Mononuclear cell (primary cell): ENCODE data around the gene SP2. TPM values are rescaled to one million over a fixed set of nuclear protein-coding genes. Genes with fewer than 3 reads are reported as not detected.

Experiments
- H3K27me3 ChIP-seq: 2 replicates; pipeline ENCODE4 v1.6.0; 2011; ENCODE audit warnings: low read length, control low read depth; ENCODE audit not compliant: insufficient read depth
- H3K4me1 ChIP-seq: 2 replicates; pipeline ENCODE4 v1.5.1; 2011; ENCODE audit warnings: mild to moderate bottlenecking, low read length, control low read depth; ENCODE audit not compliant: insufficient read depth
- H3K4me3 ChIP-seq: 2 replicates; pipeline ENCODE4 v1.5.1; 2011; ENCODE audit warnings: mild to moderate bottlenecking, low read length, moderate library complexity
- H3K9me3 ChIP-seq: 2 replicates; pipeline ENCODE4 v1.5.1; 2011; ENCODE audit warnings: low read depth, mild to moderate bottlenecking, control low read depth, low read length
- total RNA-seq: library from RNA; depleted of rRNA; stranded (reverse); fragments of >200 nt; gene quantifications from one replicate; pipeline ENCODE4 v1.2.3, GENCODE V29; 2012

SP2 gene
- total RNA-seq, 1 donor, result 2.5 TPM

GRCh38 chr17:47878203-47879027, 17.6 kb upstream of the SP2 start:
- H3K27me3 ChIP-seq, result no peaks in the 10 kb centered on the region
- peaks cover 10% of the 10 kb centered on the region for H3K4me1 ChIP-seq
- no peak overlapping the region for H3K4me3 ChIP-seq
- no peaks in the 10 kb centered on the region for H3K9me3 ChIP-seq

GRCh38 chr17:47879028-47879585, 16.9 kb upstream of the SP2 start:
- H3K27me3 ChIP-seq, result no peaks in the 10 kb centered on the region
- H3K4me3 ChIP-seq, result no peak overlapping the region
- peaks cover 10% of the 10 kb centered on the region for H3K4me1 ChIP-seq
- H3K9me3 ChIP-seq, result no peaks in the 10 kb centered on the region

GRCh38 chr17:47879776-47880454, 16.1 kb upstream of the SP2 start:
- Histone ChIP-seq H3K27me3 (no peaks in the 10 kb centered on the region), H3K4me3 (no peak overlapping the region), H3K4me1 (peaks cover 18% of the 10 kb centered on the region), H3K9me3 (no peaks in the 10 kb centered on the region)

GRCh38 chr17:47882247-47882646, 13.8 kb upstream of the SP2 start:
- H3K27me3 ChIP-seq, result no peaks in the 10 kb centered on the region
- peak overlapping the region; percentile 10 for H3K4me3 ChIP-seq

GRCh38 chr17:47882695-47883588, 13.1 kb upstream of the SP2 start:
- Histone ChIP-seq H3K4me3 (no peak overlapping the region), H3K27me3 (no peaks in the 10 kb centered on the region), H3K9me3 (no peaks in the 10 kb centered on the region), H3K4me1 (peaks cover 25% of the 10 kb centered on the region)

More at GRCh38 chr17:47882247-47882646, 13.8 kb upstream of the SP2 start:
- Histone ChIP-seq H3K4me1 (peaks cover 25% of the 10 kb centered on the region), H3K9me3 (no peaks in the 10 kb centered on the region)

- H3K4me3 ChIP-seq, result no peak overlapping the region
- H3K27me3 ChIP-seq, result no peaks in the 10 kb centered on the region
- no peaks in the 10 kb centered on the region for H3K9me3 ChIP-seq
- H3K4me1 ChIP-seq, result peaks cover 25% of the 10 kb centered on the region
Observed at GRCh38 chr17:47883589-47884426, 12.2 kb upstream of the SP2 start.

- Histone ChIP-seq H3K4me1 (peaks cover 25% of the 10 kb centered on the region), H3K9me3 (no peaks in the 10 kb centered on the region), H3K4me3 (no peak overlapping the region), H3K27me3 (no peaks in the 10 kb centered on the region)
Observed at GRCh38 chr17:47884427-47884740, 11.7 kb upstream of the SP2 start.

GRCh38 chr17:47884905-47885730, 10.9 kb upstream of the SP2 start:
- Histone ChIP-seq H3K4me1 (peaks cover 25% of the 10 kb centered on the region), H3K4me3 (no peak overlapping the region), H3K9me3 (no peaks in the 10 kb centered on the region), H3K27me3 (no peaks in the 10 kb centered on the region)

GRCh38 chr17:47888293-47888692, 7.7 kb upstream of the SP2 start:
- H3K4me1 ChIP-seq, result peaks cover 19% of the 10 kb centered on the region
- H3K9me3 ChIP-seq, result no peaks in the 10 kb centered on the region
- no peak overlapping the region for H3K4me3 ChIP-seq
- no peaks in the 10 kb centered on the region for H3K27me3 ChIP-seq

- Histone ChIP-seq H3K27me3 (no peaks in the 10 kb centered on the region), H3K9me3 (no peaks in the 10 kb centered on the region), H3K4me3 (no peak overlapping the region), H3K4me1 (peaks cover 19% of the 10 kb centered on the region)
Observed at GRCh38 chr17:47889734-47890529, 6.1 kb upstream of the SP2 start.

GRCh38 chr17:47891545-47892088, 4.4 kb upstream of the SP2 start:
- Histone ChIP-seq H3K27me3 (no peaks in the 10 kb centered on the region), H3K4me1 (peaks cover 16% of the 10 kb centered on the region), H3K4me3 (no peak overlapping the region), H3K9me3 (no peaks in the 10 kb centered on the region)

- Histone ChIP-seq H3K4me3 (peak overlapping the region; percentile 89), H3K4me1 (peaks cover 46% of the 10 kb centered on the region), H3K9me3 (no peaks in the 10 kb centered on the region), H3K27me3 (no peaks in the 10 kb centered on the region)
Observed at GRCh38 chr17:47894498-47895346, 1.3 kb upstream of the SP2 start.
